GM12801 (cell line): ENCODE data around the gene ACTC1.

Experiments
- CTCF ChIP-seq: IDR thresholded peaks from one replicate; pipeline ENCODE4 v1.5.1; 2011; ENCODE audit warnings: control low read depth; ENCODE audit not compliant: insufficient read length; ENCODE audit errors: extremely low read depth

The ACTC1 gene

GRCh38 chr15:34794590-34795206 lies 651 bp downstream of the ACTC1 start:
- no peak for TF ChIP-seq CTCF

GRCh38 chr15:34793901-34794300 lies 1.4 kb downstream of the ACTC1 start:
- no peak for TF ChIP-seq CTCF

- no peak for TF ChIP-seq CTCF
Observed at GRCh38 chr15:34793071-34793470, 2.3 kb downstream of the ACTC1 start.

- TF ChIP-seq CTCF: no peak
Observed at GRCh38 chr15:34791701-34792100, 3.6 kb downstream of the ACTC1 start.

- TF ChIP-seq CTCF: no peak
Observed at GRCh38 chr15:34790121-34790520, 5.2 kb downstream of the ACTC1 start.

GRCh38 chr15:34789326-34789725 lies 6.0 kb downstream of the ACTC1 start:
- no peak for TF ChIP-seq CTCF

GRCh38 chr15:34786206-34786605 lies 9.1 kb downstream of the ACTC1 start:
- no peak for TF ChIP-seq CTCF
